Measurements from ENCODE around the gene SELENON. TPM values are rescaled to one million over a fixed set of nuclear protein-coding genes. Genes with fewer than 3 reads are reported as not detected.

SELENON gene
- total RNA-seq, 1 donor from 2014 or later: 126 TPM

- no peak for DNase-seq (ENCODE audit: extremely low spot score, unreplicated experiment)
- no peak overlapping the region for H3K27ac Mint-ChIP-seq (ENCODE audit: unreplicated experiment)
- peaks cover 2% of the 10 kb centered on the region for H3K36me3 Mint-ChIP-seq (ENCODE audit: unreplicated experiment)
- peaks cover 38% of the 10 kb centered on the region for H3K4me1 Mint-ChIP-seq (ENCODE audit: unreplicated experiment)
- no peak overlapping the region for H3K4me3 Mint-ChIP-seq (ENCODE audit: unreplicated experiment)
- H3K27me3 Mint-ChIP-seq (ENCODE audit: unreplicated experiment): no peaks in the 10 kb centered on the region
- H3K9me3 Mint-ChIP-seq (ENCODE audit: unreplicated experiment): no peaks in the 10 kb centered on the region
- no peak for TF ChIP-seq CTCF (IDR thresholded peaks at IDR 0.05)
Measured at GRCh38 chr1:25794325-25794724, 5.7 kb upstream of the SELENON start.

GRCh38 chr1:25795211-25795610, 4.8 kb upstream of the SELENON start:
- peak overlapping the region; percentile 16 for H3K27ac Mint-ChIP-seq (ENCODE audit: unreplicated experiment)
- no peak for TF ChIP-seq CTCF (IDR thresholded peaks at IDR 0.05)
- no peak overlapping the region for H3K4me3 Mint-ChIP-seq (ENCODE audit: unreplicated experiment)
- peaks cover under 1% of the 10 kb centered on the region for H3K36me3 Mint-ChIP-seq (ENCODE audit: unreplicated experiment)
- peaks cover 42% of the 10 kb centered on the region for H3K4me1 Mint-ChIP-seq (ENCODE audit: unreplicated experiment)
- DNase-seq (ENCODE audit: extremely low spot score, unreplicated experiment): no peak
- no peaks in the 10 kb centered on the region for H3K9me3 Mint-ChIP-seq (ENCODE audit: unreplicated experiment)
- H3K27me3 Mint-ChIP-seq (ENCODE audit: unreplicated experiment): no peaks in the 10 kb centered on the region

GRCh38 chr1:25795946-25796810, 3.8 kb upstream of the SELENON start:
- TF ChIP-seq CTCF (IDR thresholded peaks at IDR 0.05): no peak
- Mint-ChIP-seq H3K27ac (ENCODE audit: unreplicated experiment) (peak overlapping the region; percentile 5), H3K36me3 (ENCODE audit: unreplicated experiment) (no peaks in the 10 kb centered on the region), H3K4me3 (ENCODE audit: unreplicated experiment) (no peak overlapping the region), H3K27me3 (ENCODE audit: unreplicated experiment) (no peaks in the 10 kb centered on the region), H3K4me1 (ENCODE audit: unreplicated experiment) (peaks cover 45% of the 10 kb centered on the region), H3K9me3 (ENCODE audit: unreplicated experiment) (no peaks in the 10 kb centered on the region)
- DNase-seq (ENCODE audit: extremely low spot score, unreplicated experiment): no peak

GRCh38 chr1:25796811-25797458, 3.1 kb upstream of the SELENON start:
- Mint-ChIP-seq H3K27ac (ENCODE audit: unreplicated experiment) (peak overlapping the region; percentile 5), H3K27me3 (ENCODE audit: unreplicated experiment) (no peaks in the 10 kb centered on the region), H3K36me3 (ENCODE audit: unreplicated experiment) (no peaks in the 10 kb centered on the region), H3K4me3 (ENCODE audit: unreplicated experiment) (no peak overlapping the region), H3K4me1 (ENCODE audit: unreplicated experiment) (peaks cover 45% of the 10 kb centered on the region), H3K9me3 (ENCODE audit: unreplicated experiment) (no peaks in the 10 kb centered on the region)
- DNase-seq (ENCODE audit: extremely low spot score, unreplicated experiment): peak; percentile 93
- peak; percentile 81 for TF ChIP-seq CTCF (IDR thresholded peaks at IDR 0.05)

- H3K4me1 Mint-ChIP-seq (ENCODE audit: unreplicated experiment): peaks cover 53% of the 10 kb centered on the region
- peak; percentile 47 for TF ChIP-seq CTCF (IDR thresholded peaks at IDR 0.05)
- H3K27me3 Mint-ChIP-seq (ENCODE audit: unreplicated experiment): no peaks in the 10 kb centered on the region
- H3K27ac Mint-ChIP-seq (ENCODE audit: unreplicated experiment): no peak overlapping the region
- DNase-seq (ENCODE audit: extremely low spot score, unreplicated experiment): no peak
- H3K9me3 Mint-ChIP-seq (ENCODE audit: unreplicated experiment): no peaks in the 10 kb centered on the region
- no peak overlapping the region for H3K4me3 Mint-ChIP-seq (ENCODE audit: unreplicated experiment)
- no peaks in the 10 kb centered on the region for H3K36me3 Mint-ChIP-seq (ENCODE audit: unreplicated experiment)
Measured at GRCh38 chr1:25797939-25798338, 2.1 kb upstream of the SELENON start.

Measured in osteocyte (in vitro differentiated cells).